Ramos (cell line): ENCODE results near the gene GPC6.

Experiments used
- in situ Hi-C: fragments of 300-500 bp; cut with MboI; formaldehyde crosslinking; loops from one replicate; pipeline ENCODE4 v1.14.3; 2022; ENCODE audit warnings: low sequenced_read_pairs; ENCODE audit not compliant: unreplicated experiment

Gene GPC6

DNA sequence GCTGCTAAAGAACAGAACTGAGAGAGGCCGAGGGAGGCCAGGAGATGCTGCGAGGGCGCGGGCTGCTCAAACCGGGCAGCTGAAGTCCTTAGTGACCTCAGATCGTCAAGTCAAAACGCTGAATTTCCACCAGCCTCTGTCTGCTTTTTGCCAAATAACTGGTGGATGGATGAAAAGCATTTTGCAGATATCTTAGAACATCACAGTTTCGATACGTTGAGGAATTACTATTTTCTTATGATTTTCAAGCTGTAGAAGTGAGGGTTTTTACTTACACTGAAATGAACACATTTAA, 2.0 kb downstream of the GPC6 start:
- in situ Hi-C loops: no loop called here

- in situ Hi-C loops: no loop called here
These were observed 3.8 kb downstream of the GPC6 start for GRCh38 chr13:93230261-93230855.

- in situ Hi-C loops: no loop called here
These were observed 5.3 kb downstream of the GPC6 start for GRCh38 chr13:93231867-93232266.

GRCh38 chr13:93233997-93234416, 7.4 kb downstream of the GPC6 start:
- in situ Hi-C loops: no loop called here

DNA sequence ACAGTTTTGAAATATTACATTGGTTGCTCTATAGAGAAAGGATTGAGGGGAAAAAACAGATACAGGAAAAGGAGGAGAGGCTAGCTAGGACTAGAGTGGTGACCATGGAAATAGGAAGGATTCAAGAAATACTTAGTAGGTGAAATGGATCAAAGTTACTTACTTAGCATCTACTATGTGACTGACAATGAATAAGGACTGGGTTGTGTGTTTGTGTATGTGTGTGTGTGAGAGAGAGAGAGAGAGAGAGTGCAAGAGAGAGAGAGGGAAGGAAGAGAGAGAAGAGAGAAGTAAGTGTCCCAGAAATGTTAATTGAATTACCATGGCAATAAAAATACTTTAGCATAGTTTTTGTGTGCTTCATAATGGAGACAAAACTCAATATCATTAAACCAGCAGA, 7.9 kb downstream of the GPC6 start:
- in situ Hi-C loops: no loop called here

DNA sequence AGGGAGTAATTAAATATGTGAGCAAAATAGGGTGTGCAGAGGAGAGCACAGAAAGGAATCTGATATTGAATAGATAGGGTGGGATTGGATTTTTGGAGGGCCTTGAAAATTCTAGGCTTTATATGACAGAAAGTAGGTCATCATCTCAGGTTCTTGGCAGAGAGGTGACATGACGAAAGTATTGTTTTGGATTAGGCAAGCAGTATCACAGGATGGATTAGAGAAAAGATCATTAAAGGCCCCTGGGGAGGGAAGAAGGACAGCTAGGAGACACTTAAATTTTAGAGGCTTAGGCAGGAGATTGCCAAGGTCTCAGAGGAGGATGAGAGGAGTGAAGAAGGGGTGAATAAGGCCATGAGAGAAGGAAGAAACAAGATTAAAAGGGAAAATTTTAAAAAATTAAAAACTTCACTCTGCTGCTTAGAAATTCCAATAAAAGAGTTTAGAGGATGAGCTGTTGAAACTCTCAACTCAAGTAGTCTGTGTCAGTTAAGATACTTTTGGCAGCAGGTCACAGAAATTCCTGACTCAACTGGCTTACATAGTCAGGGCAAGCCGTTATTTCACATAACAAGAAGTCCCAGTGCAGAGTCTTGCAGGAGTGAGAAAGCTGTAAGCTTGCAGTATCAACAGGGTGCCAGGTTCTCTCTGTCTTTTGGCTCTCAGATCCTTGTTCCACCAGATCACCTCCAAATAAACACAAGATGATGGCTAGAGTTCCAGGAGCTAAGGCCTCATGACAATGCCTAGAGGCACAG, 8.8 kb downstream of the GPC6 start:
- in situ Hi-C loops: no loop called here

GRCh38 chr13:93238711-93239110, 12.1 kb downstream of the GPC6 start:
- in situ Hi-C loops: no loop called here

- in situ Hi-C loops: no loop called here
These were observed 16.9 kb downstream of the GPC6 start for GRCh38 chr13:93243375-93244063.

- in situ Hi-C loops: no loop called here
These were observed 17.7 kb downstream of the GPC6 start for GRCh38 chr13:93244141-93244917.

DNA sequence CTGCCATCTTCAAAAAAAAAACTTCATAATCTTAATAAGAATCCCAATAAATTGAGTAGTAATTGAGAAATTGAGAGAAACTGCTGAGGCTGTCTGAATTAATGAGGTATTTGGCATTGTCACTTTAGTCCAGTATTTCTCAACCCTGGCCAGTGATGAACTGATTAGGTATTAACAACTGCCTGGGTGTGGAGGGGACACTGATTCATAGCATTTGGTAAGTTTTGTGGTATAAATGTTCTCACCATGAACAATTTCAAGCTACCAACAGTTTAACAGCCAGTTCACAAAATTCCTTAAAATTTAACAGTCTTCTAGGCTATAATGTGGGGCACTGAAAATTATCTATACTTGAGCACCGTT, 18.3 kb downstream of the GPC6 start:
- in situ Hi-C loops: no loop called here

DNA sequence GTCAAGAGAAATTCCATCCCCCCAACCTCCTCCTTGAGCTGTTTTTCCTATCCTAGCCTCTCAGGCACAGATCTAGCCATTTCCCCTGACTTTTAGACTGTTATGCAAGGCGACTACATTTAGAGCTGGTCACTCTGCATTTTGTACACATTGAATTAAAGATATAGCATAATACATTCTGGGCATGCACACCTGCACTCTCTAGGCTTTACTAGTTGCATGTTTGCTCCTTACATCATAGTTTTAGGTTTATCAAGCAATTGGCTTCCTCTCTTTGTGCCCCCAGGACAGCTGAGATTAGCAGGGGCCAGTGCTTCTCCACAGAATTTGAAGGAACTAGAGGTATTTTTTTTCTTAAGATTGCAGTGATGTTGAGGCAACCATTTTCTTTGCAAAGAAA, 19.5 kb downstream of the GPC6 start:
- in situ Hi-C loops: no loop called here

GRCh38 chr13:93248627-93249047, 22.0 kb downstream of the GPC6 start:
- in situ Hi-C loops: no loop called here

- in situ Hi-C loops: no loop called here
These were observed 23.0 kb downstream of the GPC6 start for GRCh38 chr13:93249364-93250306.

DNA sequence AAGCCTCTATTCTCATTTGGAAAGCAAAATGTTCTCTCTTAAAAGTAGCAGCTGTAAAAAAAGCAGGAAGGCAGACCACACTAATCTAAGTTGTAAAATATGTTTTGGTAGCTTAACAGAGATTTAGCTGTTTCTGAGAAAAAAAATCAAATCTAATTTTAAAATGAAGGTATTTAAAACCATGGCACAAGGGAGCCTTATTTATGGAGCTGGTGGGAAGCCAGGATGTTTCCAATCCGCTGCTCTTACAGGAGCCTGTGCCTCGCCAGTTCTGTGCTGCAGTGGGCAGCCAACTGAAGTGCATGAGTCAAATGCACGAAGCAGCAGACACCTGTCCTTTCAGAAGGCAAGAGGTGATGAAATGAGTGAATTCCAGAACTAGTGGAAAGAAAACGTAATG, 28.2 kb downstream of the GPC6 start:
- in situ Hi-C loops: no loop called here

- in situ Hi-C loops: no loop called here
These were observed 30.4 kb downstream of the GPC6 start for GRCh38 chr13:93256998-93257397.

DNA sequence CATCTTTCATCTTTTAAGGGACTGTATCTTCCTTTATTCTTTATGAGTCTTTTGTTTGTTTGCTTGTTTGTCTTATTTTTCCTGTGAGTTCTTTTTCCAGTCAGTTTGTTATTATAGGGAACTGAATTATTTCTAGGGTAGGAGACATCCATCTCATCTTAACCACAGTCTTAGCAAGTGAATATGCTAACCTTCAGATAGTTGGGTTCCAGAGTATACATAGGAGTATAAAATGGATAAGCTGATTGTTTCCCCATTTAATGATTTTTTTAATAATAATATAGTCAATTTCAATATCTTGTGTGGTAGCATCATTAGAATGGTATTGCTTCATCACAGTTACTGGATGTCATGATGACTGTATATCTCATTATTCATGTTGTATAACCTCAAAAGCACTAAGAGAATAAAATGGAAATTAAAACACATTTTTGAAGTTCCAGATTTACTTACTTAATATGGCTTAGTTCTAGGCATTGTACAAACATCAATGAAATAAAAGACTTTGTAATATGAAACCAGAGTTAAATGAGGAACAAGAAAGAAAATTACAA, 33.0 kb downstream of the GPC6 start:
- in situ Hi-C loops: no loop called here

GRCh38 chr13:93260591-93260990, 34.0 kb downstream of the GPC6 start:
- in situ Hi-C loops: no loop called here

GRCh38 chr13:93262729-93263345, 36.2 kb downstream of the GPC6 start:
- in situ Hi-C loops: no loop called here

GRCh38 chr13:93264876-93265275, 38.3 kb downstream of the GPC6 start:
- in situ Hi-C loops: no loop called here
